HG03571 (cell line): Measurements from ENCODE around the gene PEX10.

Experiments used
- ATAC-seq: cut with Tn5 transposase; IDR thresholded peaks from one replicate; pipeline ENCODE4 v1.9.1; 2021; ENCODE audit not compliant: unreplicated experiment

Gene PEX10

DNA sequence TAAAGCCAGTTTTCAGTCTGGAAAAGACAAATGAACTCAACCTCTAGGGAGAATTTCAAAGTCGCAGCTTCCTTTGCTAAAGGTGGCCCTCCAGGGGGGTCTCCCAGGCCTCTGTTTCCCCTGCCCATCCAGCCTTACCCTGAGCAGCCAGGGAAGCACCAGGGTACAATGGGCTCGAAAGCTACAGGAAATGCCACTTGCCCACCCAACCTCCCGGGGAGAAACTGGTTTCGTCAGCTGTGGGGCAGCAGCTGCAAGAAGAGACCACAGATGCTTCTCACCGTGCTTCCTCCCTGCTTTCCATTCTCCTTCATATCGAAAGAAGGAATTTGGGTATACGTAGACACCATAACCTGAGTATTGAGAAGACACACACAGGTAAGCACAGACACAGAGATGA is 22.7 kb downstream of the PEX10 start:
- ATAC-seq, result no peak

DNA sequence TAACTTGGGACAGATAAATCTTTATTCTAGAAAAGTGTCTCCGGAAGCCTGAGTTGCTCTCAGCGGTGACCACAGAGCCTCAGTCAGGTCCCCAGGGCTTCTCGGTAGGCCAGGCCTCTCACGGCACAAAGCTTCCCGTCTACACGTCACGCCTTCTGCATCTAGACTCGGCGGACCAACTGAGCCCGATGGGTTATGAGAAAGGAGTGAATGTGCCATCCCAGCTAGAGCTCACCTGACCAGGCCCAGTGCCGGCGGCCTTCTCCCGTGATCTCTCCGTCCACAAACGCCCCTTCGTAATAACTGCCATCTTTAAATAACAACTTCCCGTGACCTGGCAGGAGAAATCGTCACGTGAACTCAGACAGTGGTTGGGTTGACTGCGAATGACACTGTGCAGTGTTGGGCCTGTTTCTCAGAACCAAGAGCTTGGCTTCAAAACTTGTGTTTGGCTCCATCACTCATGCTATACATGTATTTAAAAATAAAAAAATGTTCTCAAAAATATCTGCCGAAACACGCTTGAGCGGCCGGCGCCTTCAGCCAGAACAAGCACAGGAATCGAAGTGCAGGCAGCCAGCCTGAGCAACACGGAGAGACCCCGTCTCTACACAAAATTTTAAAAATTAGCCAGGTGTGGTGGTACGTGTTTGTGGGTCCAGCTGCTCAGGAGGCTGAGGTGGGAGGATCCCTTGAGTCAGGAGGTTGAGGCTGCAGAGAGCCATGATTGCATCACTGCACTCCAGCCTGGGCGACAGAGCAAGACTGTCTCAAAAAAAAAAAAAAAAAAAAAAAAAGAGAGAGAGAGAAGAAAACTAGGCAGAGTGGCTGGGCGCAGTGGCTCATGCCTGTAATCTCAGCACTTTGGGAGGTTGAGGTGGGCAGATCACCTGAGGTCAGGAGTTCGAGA is 24.1 kb downstream of the PEX10 start:
- no peak for ATAC-seq

DNA sequence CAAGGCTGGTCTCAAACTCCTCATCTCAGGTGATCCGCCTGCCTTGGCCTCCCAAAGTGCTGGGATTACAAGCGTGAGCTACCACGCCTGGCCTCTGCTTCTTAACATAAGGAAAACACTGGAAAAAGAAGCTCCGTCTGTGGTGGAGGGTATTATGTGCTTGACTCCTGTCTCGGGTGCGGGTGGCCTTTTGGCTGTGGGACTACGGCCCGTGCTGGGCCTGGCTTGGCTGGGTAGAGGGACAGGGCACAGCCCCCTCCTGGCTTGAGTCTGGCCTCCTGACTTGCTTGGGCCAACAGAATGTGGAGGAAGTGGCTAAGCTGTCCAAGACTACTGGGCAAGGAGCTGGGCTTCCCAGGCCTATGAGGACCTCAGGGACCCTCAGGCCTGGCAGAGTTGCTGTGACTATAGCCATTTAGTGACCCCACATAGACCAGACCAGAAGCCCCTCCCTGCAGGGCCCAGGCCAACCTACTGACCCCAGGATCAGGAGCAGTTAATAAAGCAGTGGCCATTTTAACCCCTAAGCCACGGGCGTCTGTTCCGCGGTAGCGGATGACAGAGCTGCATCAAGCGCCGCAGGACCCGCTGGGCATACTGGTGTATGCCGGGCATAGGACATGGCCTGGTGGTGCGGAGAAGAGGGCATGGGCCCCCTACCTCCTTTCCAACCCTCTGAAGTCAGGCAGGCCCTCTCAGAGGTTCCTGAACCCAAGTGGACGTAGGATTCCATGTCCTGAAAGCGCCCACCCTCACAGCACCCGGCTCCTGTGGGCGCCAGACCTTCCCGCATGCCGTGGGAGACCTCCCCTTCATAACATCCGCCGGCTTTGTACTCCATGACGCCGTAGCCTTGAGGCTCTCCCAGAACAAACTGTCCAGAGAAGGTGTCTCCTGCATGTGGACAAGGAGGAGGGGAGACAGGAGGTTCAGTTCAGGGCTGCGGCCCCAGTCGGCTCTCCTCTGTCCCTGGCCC is 25.4 kb downstream of the PEX10 start:
- ATAC-seq, result no peak

- no peak for ATAC-seq
These were observed 26.6 kb downstream of the PEX10 start for GRCh38 chr1:2385606-2386280.

DNA sequence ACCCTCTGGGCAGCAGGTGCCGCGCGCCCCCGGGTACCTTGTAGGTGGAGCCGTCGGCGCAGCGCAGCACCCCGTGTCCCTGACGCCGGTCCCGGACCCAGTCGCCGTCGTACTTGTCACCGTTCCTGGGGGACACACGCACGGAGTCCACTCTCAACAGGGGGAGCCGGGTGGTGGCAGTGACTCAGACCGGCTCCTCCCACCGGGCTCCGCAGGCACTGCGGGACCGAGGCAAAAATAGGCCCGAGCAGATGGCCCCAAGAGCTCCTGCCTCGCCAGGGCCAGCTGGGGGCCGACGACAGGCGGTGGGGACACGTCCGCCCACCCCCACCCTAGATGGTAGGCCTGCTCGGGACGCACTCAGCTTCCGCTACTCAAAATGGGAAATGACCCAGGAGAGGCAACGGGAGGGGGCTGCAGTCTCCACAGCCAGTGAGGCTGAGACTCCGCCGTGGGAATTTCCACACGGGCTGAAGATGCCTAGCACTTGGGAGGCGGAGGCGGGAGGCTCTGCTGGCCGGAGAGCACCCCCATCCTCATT is 27.4 kb downstream of the PEX10 start:
- ATAC-seq, result no peak

DNA sequence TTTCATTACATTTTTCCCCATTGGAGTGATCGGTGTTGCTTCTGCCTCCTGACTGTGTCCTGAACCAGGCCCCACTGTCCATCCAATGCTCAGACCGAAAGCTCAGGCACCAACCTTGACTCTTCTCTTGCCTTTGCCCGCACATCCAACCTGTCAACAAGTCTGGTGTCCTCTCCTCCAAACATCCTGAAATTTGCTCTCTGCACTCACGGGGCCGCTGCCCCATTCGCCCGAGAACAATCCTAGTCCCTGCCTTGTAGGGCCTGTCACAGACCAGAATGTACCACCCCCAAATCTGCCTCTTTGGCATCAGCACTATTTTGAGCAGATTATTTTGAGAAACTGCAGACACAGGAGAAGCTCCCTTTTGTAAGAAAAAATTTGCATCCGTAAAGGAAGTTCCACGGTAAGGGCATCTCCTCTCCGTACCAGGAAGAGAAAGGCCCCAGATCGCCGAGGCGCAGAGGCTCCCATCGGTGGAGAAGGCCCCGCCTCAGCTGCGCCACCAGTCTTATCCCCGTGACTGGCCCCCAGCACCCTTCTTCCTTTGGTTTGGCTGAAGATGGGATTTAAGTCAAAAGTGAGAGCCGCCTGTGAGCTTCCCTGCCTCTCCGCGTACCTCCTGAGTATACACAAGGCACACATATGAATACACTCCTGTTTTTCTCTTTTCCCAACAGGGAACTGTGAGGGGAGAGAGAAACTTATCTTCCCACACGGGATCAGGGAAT is 28.1 kb downstream of the PEX10 start:
- no peak for ATAC-seq

GRCh38 chr1:2383576-2383975 is 28.8 kb downstream of the PEX10 start:
- ATAC-seq, result no peak

DNA sequence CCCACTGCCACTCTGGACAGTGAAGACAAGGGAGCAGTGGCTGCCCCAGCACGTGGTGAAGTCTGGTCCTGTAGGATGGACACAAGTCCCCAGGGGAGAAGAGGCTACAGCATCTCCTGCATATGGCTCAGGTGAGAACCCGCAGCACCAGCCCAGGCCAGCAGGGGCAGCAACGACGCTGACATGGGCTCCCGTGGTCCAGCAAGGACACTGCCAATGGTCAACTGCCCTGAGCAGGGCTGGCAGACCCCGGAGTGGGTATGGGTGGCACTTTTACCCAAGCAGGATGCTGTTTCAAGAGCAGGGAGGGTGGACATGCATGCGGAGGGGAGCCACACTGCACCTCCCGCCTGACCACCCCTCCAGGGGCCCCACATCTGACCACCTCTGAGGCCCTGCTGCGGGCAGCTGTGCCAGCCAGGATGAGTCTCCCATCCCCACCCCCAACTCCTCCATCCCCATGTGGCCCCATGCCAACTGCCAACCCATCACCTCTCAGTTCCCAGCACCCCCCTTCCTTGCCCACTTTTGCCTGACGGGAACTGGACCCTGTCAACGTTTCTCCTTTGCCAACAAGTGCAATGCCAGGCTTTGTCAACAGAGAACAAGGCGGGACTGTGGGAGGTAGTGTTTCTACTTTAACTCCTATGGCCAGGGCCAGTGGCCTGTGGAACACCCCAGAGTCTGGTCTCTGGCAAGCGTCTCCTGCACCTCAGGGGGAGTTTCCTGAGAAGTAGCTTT is 29.6 kb downstream of the PEX10 start:
- no peak for ATAC-seq

- ATAC-seq, result no peak
These were observed 30.4 kb downstream of the PEX10 start for GRCh38 chr1:2381741-2382620.

DNA sequence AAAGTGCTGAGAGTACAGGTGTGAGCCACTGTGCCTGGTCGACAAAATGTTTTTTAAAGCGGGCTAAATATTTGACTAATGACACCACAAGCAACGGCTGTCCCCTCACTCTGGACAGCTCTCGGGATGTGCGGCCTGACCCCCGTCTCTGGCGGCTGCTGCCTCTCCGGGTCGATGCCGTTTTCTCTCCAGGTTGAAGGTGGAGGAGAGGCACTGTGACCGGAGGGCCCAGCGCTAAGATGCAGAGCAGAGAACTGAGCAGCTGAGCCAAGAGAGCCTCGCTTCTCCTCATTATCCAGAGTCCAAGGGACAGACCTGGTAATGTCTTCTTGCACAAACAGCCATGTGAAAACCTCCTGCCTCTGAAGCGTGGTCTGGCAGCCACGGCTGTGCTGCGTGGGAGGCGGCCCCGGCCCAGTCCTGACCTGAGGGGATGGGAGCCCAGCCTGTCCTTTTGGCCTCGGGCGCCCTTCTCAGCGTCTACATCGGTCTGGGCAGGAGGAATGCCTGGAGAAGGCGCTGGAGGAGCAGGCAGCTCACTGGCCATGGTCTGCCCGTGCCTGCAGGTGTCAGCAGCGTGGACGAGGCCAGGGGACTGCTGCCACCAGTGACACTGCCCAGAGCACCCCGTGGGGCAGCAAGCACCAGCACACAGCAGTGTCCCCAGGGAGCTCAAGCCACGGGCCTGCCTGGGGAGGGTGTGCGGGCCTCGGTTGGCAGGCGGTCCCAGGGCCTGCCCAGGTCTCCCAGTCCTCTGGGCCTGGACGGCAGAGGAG is 31.4 kb downstream of the PEX10 start:
- no peak for ATAC-seq

DNA sequence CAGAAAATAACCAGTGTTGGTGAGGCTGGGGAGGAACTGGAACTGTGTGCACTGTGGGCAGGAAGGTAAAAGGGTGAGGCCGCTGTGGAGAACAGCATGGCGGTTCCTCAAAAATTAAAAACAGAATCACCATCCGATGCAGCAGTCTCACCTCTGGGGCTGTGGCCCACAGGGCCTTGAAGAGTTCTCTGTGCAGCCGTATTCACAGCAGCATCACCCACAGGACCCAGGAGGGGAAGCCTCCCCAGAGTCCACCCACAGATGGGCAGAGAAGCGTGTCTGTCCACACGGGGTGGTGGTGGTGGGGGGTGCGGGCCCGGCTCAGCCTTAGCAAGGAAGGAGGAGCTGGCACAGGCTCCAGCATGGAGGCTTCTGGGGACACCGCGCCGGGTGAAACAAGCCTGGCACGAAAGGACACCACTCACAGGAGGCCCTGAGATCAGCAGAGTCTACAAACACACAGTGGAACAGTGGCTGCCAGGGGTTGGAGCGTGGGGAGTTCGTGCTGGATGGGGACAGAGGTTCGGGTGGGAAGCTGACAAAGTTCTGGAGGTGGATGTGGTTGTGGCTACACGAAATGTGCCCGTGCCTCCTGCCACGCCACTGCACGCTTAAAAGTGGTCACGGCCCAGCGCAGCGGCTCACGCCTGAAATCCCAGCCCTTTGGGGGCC is 32.5 kb downstream of the PEX10 start:
- ATAC-seq, result no peak

GRCh38 chr1:2378956-2379732 is 33.2 kb downstream of the PEX10 start:
- no peak for ATAC-seq

GRCh38 chr1:2378441-2378851 is 33.9 kb downstream of the PEX10 start:
- no peak for ATAC-seq

DNA sequence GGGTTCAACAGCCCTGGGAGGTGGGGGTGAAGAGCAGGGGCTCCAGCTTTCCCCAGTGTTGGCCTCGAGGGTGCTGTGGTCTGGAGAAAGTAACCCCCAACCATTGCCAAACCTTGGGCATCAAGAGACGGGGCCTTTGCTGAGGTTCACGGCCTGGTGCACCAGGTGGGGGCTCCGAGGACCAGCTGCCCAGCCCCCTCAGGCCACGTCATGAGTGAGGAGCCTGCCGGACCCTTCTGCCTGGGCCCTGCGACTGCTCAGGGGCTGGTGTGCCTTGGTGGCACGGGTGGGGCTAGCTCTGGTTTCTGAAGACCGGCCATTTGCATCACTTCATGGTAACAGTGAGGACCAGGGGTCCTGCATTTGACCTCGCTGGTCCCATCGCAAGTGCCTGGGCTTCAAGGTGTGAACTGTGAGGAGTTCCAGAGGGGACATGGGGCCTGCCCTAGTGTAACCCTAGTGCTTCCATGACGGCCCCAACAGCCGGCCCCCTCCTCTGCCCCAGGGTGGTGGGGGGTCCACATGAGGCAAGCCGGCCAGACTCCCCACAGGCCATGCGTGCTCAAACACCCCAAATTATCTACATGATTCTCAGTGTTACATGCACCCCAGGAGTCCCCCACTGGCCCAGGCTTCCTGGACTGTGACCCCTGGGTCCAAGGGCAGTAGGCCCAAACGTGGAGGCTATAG is 34.5 kb downstream of the PEX10 start:
- ATAC-seq, result no peak

GRCh38 chr1:2376931-2377672 is 35.3 kb downstream of the PEX10 start:
- no peak for ATAC-seq
